Mesenchymal stem cell (in vitro differentiated cells and primary cell): ENCODE results near the gene SLFN14. TPM values are rescaled to one million over a fixed set of nuclear protein-coding genes. Genes with fewer than 3 reads are reported as not detected.

Experiments
- DNase-seq: peaks from one replicate; pipeline ENCODE4 v3.0.0-alpha.2; 2013
- H2AFZ ChIP-seq: one replicate; pipeline ENCODE4 v1.6.1; 2013; ENCODE audit warnings: low read depth, mild to moderate bottlenecking, control low read depth, inconsistent platforms, low read length, moderate library complexity
- H2AK5ac ChIP-seq: 2 replicates; pipeline ENCODE4 v1.6.1; 2013; ENCODE audit warnings: low read length, moderate library complexity, mild to moderate bottlenecking, inconsistent platforms; ENCODE audit not compliant: severe bottlenecking
- H2BK120ac ChIP-seq: one replicate; pipeline ENCODE4 v1.6.1; 2013; ENCODE audit warnings: low read depth, mild to moderate bottlenecking, inconsistent platforms, low read length, moderate library complexity
- H2BK12ac ChIP-seq, 2 experiments: one replicate each; pipeline ENCODE4 v1.6.1; 2013; ENCODE audit warnings: inconsistent platforms in 2 of 2, low read length in 2 of 2, mild to moderate bottlenecking in 2 of 2, moderate library complexity in 2 of 2, control low read depth in 1 of 2
- H2BK15ac ChIP-seq: one replicate; pipeline ENCODE4 v1.6.1; 2013; ENCODE audit warnings: mild to moderate bottlenecking, low read depth, inconsistent platforms; ENCODE audit not compliant: poor library complexity, severe bottlenecking
- H2BK5ac ChIP-seq: 2 replicates; pipeline ENCODE4 v1.6.1; 2013; ENCODE audit warnings: low read depth, mild to moderate bottlenecking, low read length, control low read depth, inconsistent platforms; ENCODE audit not compliant: poor library complexity, severe bottlenecking
- H3K14ac ChIP-seq, 2 experiments: one replicate each; pipeline ENCODE4 v1.6.1; 2013; ENCODE audit warnings: inconsistent platforms in 2 of 2, low read length in 2 of 2, control low read depth in 1 of 2, mild to moderate bottlenecking in 1 of 2, moderate library complexity in 1 of 2
- H3K18ac ChIP-seq, 2 experiments: one replicate each; pipeline ENCODE4 v1.6.1; 2013; ENCODE audit warnings: inconsistent platforms in 2 of 2, low read length in 2 of 2, control low read depth in 1 of 2, low read depth in 1 of 2, mild to moderate bottlenecking in 1 of 2
- H3K23ac ChIP-seq, 2 experiments: one replicate each; pipeline ENCODE4 v1.6.1; 2013; ENCODE audit warnings: inconsistent platforms in 2 of 2, low read length in 2 of 2, mild to moderate bottlenecking in 2 of 2, moderate library complexity in 2 of 2, control low read depth in 1 of 2
- H3K27ac ChIP-seq: 2 replicates; pipeline ENCODE4 v1.5.1; 2013; ENCODE audit warnings: mild to moderate bottlenecking, moderate library complexity, low read length, control low read depth, inconsistent platforms; ENCODE audit not compliant: poor library complexity, severe bottlenecking
- H3K27me3 ChIP-seq, 2 experiments: 2 replicates each; pipeline versions ENCODE4 v1.6.1 to v1.7.0; 2013; ENCODE audit warnings: low read length in 2 of 2, mild to moderate bottlenecking in 2 of 2, moderate library complexity in 2 of 2, control low read depth in 1 of 2, inconsistent platforms in 1 of 2; ENCODE audit not compliant: control insufficient read depth in 1 of 2, insufficient read depth in 1 of 2
- H3K36me3 ChIP-seq, 2 experiments: 2 replicates each; pipeline versions ENCODE4 v1.6.1 to v1.7.0; 2013; ENCODE audit warnings: low read length in 2 of 2, control low read depth in 1 of 2, inconsistent platforms in 1 of 2, low read depth in 1 of 2, mild to moderate bottlenecking in 1 of 2; ENCODE audit not compliant: insufficient read depth in 2 of 2, control insufficient read depth in 1 of 2
- H3K4ac ChIP-seq, 2 experiments: one replicate each; pipeline ENCODE4 v1.6.1; 2013; ENCODE audit warnings: inconsistent platforms in 2 of 2, low read length in 2 of 2, mild to moderate bottlenecking in 2 of 2, moderate library complexity in 2 of 2, control low read depth in 1 of 2, low read depth in 1 of 2
- H3K4me1 ChIP-seq: 2 replicates; pipeline ENCODE4 v1.6.1; 2013; ENCODE audit warnings: low read depth, low read length, control low read depth; ENCODE audit not compliant: control insufficient read depth, insufficient read depth
- H3K4me2 ChIP-seq: 2 replicates; pipeline ENCODE4 v1.6.1; 2013; ENCODE audit warnings: low read length, mild to moderate bottlenecking, inconsistent platforms; ENCODE audit not compliant: poor library complexity, severe bottlenecking
- H3K4me3 ChIP-seq, 2 experiments: 2 replicates each; pipeline versions ENCODE4 v1.5.1 to v1.7.0; 2013; ENCODE audit warnings: low read length in 2 of 2, mild to moderate bottlenecking in 2 of 2, control low read depth in 1 of 2, low read depth in 1 of 2; ENCODE audit not compliant: insufficient read depth in 1 of 2
- H3K79me1 ChIP-seq: replicated peaks from 2 replicates; pipeline ENCODE4 v1.6.1; 2013; ENCODE audit warnings: mild to moderate bottlenecking, control low read depth, low read length, inconsistent platforms; ENCODE audit not compliant: poor library complexity, severe bottlenecking
- H3K9ac ChIP-seq: 2 replicates; pipeline ENCODE4 v1.7.0; 2013; ENCODE audit warnings: mild to moderate bottlenecking, low read length, moderate library complexity
- H3K9me3 ChIP-seq: 2 replicates; pipeline ENCODE4 v1.7.0; 2013; ENCODE audit warnings: mild to moderate bottlenecking, low read length; ENCODE audit not compliant: control insufficient read depth
- H4K8ac ChIP-seq: one replicate; pipeline ENCODE4 v1.6.1; 2013; ENCODE audit warnings: inconsistent platforms, mild to moderate bottlenecking, low read length, moderate library complexity
- H4K91ac ChIP-seq: one replicate; pipeline ENCODE4 v1.6.1; 2013; ENCODE audit warnings: mild to moderate bottlenecking, low read length, inconsistent platforms
- WGBS: methylation state at CpG from one replicate; pipeline ENCODE4 v1.1.7; 2013; ENCODE audit warnings: mixed read lengths; 5-methylcytosine and 5-hydroxymethylcytosine counted together
- small RNA-seq: library from polyadenylated mRNA; stranded (forward); fragments of <200 nt; extraction: miRNeasy Mini kit (QIAGEN cat#:217004); gene quantifications from one replicate; pipeline ENCODE3, GENCODE V24; 2013; ENCODE audit warnings: low read depth

SLFN14 gene

GRCh38 chr17:35515027-35515426, 45.6 kb downstream of the SLFN14 start:
- Histone ChIP-seq H3K9ac (no peak overlapping the region), H3K14ac (no peak overlapping the region), H2BK5ac (no peak overlapping the region), H2BK12ac (no peak overlapping the region), H3K4ac (no peak overlapping the region), H4K91ac (no peak overlapping the region), H2AK5ac (no peak overlapping the region), H3K18ac (no peak overlapping the region), H3K9me3 (no peaks in the 10 kb centered on the region), H2AFZ (no peak overlapping the region), H3K4me1 (no peaks in the 10 kb centered on the region), H3K23ac (no peak overlapping the region), H3K36me3 (no peaks in the 10 kb centered on the region), H2BK120ac (no peak overlapping the region), H2BK15ac (no peak overlapping the region), H3K27ac (no peak overlapping the region), H3K4me2 (no peak overlapping the region), H3K27me3 (peaks cover 13 to 25% of the 10 kb centered on the region in 2 experiments), H3K4me3 (no peak overlapping the region), H3K79me1 (no peaks in the 10 kb centered on the region), H4K8ac (no peak overlapping the region)
- no peak for DNase-seq
- 85% methylated on average over 21 of the region's 21 CpGs for WGBS

- Histone ChIP-seq H3K27ac (no peak overlapping the region), H3K9ac (no peak overlapping the region), H4K8ac (no peak overlapping the region), H3K36me3 (no peaks in the 10 kb centered on the region), H2BK15ac (no peak overlapping the region), H3K14ac (no peak overlapping the region), H2AK5ac (no peak overlapping the region), H3K4me3 (no peak overlapping the region), H3K27me3 (peaks cover 8 to 25% of the 10 kb centered on the region in 2 experiments), H3K4ac (no peak overlapping the region), H2AFZ (no peak overlapping the region), H3K4me1 (no peaks in the 10 kb centered on the region), H2BK12ac (no peak overlapping the region), H3K79me1 (no peaks in the 10 kb centered on the region), H2BK5ac (no peak overlapping the region), H2BK120ac (no peak overlapping the region), H3K18ac (no peak overlapping the region), H3K23ac (no peak overlapping the region), H3K9me3 (no peaks in the 10 kb centered on the region), H4K91ac (no peak overlapping the region), H3K4me2 (no peak overlapping the region)
- DNase-seq: no peak
- WGBS: 87% methylated on average over 2 of the region's 2 CpGs
These were observed 46.1 kb downstream of the SLFN14 start for GRCh38 chr17:35514564-35514963.

Small RNA genes lying within 50 kb of the gene (small RNA-seq; reads per million reads assigned to genes)
- gene AC004134.1: not detected
- not detected for gene AC015911.1
- 24.4 reads per million, percentile 88 among the genes with 10 or more reads in this experiment for gene SNORD7
